ENCODE data around the gene ORC3.
"Not testable (repeated sequence)": the region's sequence is repeated elsewhere in the genome, so short reads cannot be mapped to it uniquely, and the experiment has no call there.

The ORC3 gene

GRCh38 chr6:87683890-87684289, 94.0 kb downstream of the ORC3 start:
- no peak for DNase-seq
- TF ChIP-seq GATA1 (IDR thresholded peaks at IDR 0.05; ENCODE audit: low read depth, low read length) (no peak), POLR2A (IDR thresholded peaks at IDR 0.05; ENCODE audit: low read length) (no peak)

GRCh38 chr6:87684895-87685654, 95.1 kb downstream of the ORC3 start:
- DNase-seq, result no peak
- no peak for TF ChIP-seq GATA1 (IDR thresholded peaks at IDR 0.05; ENCODE audit: low read depth, low read length)

GRCh38 chr6:87686636-87687205, 96.8 kb downstream of the ORC3 start:
- not testable (repeated sequence) for DNase-seq

GRCh38 chr6:87687296-87687695, 97.4 kb downstream of the ORC3 start:
- TF ChIP-seq POLR2A (IDR thresholded peaks at IDR 0.05; ENCODE audit: low read length) (no peak), GATA1 (IDR thresholded peaks at IDR 0.05; ENCODE audit: low read depth, low read length) (no peak)

GRCh38 chr6:87687893-87688292, 98.0 kb downstream of the ORC3 start:
- not testable (repeated sequence) for DNase-seq

More at GRCh38 chr6:87687296-87687695, 97.4 kb downstream of the ORC3 start:
- no peak for DNase-seq

- TF ChIP-seq GATA1 (IDR thresholded peaks at IDR 0.05; ENCODE audit: low read depth, low read length) (no peak), POLR2A (IDR thresholded peaks at IDR 0.05; ENCODE audit: low read length) (no peak)
- DNase-seq, result no peak
Observed at GRCh38 chr6:87690441-87690840, 100.5 kb downstream of the ORC3 start.

- DNase-seq, result no peak
- TF ChIP-seq POLR2A (IDR thresholded peaks at IDR 0.05; ENCODE audit: low read length), result no peak
- TF ChIP-seq GATA1 (IDR thresholded peaks at IDR 0.05; ENCODE audit: low read depth, low read length), result no peak
Observed at GRCh38 chr6:87692086-87692485, 102.2 kb downstream of the ORC3 start.

GRCh38 chr6:87696817-87697216, 106.9 kb downstream of the ORC3 start:
- not testable (repeated sequence) for DNase-seq

DNA sequence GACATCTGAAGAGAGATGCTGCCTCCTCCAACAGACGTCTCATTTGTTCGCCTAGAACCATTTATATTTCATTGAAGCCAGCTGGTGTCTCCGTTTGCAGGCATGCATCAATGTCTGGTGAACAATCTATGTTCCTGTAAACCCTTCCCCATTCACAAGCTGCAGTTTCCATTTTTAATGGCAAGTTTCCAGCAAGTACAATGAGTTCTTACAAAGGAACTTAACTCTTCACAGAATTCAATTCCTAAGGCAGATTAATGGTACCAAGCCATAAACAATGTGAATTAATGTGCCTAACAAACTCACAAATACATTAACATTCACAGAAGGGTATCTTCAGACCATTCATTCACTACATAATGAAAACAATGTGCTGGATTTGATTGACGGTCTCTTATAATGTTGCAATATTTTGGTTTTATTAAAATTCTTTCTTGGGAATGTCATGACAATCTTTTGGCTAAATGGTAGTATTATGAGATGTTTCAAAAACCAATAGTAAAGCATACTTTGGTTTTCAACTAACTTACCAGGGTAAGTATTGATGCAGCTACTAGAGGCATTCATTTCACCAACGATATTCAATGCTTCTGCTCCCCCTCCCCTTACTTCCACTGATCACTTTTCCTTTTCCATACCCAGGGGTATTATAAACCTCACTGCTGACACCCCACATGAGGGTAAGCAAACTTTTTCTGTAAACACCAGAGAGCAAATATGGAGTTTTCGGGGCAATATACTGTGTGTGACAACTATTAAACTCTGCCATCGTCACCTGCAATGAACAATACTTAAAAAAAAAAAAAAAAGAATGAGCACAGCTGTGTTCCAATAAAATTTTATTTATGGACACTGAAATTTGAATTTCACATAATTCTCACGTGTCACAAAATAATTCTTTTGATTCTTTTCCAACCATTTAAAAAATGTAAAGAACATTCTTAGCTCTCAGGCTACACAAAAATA, 107.9 kb downstream of the ORC3 start:
- TF ChIP-seq GATA1 (IDR thresholded peaks at IDR 0.05; ENCODE audit: low read depth, low read length) (no peak), POLR2A (IDR thresholded peaks at IDR 0.05; ENCODE audit: low read length) (no peak)
- peak; percentile 15 to 16 for DNase-seq

DNA sequence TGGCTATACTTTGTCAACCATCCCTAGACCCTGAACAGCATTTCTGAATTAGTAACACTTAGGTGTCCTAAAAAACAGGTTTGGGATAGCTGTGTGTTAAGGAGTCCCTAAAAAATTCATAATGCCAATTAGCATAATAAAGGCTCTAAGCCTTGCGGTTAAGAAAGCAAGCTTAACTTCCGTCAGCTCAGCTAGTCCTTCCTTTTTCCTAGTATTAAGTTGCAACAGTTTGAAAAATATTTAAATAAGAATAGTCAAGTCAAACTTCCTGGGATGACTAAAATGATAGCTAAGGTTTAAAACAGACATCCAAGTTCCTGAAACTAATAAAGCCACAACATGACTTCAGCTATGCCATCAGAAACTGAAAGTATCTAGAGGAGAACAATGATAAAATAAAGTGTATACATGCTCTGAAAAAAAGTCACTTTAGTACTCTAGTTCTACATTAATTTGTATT, 108.6 kb downstream of the ORC3 start:
- DNase-seq, result no peak
- TF ChIP-seq GATA1 (IDR thresholded peaks at IDR 0.05; ENCODE audit: low read depth, low read length) (no peak), POLR2A (IDR thresholded peaks at IDR 0.05; ENCODE audit: low read length) (no peak)

DNA sequence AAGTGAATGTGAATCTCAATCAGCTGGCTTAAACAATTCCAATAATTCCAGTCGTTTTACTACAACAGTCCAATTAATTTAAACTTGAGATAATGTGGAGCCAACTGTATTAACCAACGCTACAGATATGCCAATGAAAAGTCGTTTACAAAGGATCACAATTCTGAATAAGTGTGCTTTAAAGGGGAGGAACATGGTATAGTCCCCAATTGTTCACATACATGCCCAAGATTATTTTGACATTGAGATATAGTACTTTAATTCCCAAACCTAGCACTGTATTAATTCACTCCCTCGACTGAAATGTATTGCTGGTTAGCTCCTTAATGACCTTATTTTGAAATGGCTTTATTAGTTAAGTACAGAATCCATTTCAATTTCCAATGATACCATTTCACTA, 109.6 kb downstream of the ORC3 start:
- DNase-seq, result peak; percentile 18 to 29
- TF ChIP-seq GATA1 (IDR thresholded peaks at IDR 0.05; ENCODE audit: low read depth, low read length) (no peak), POLR2A (IDR thresholded peaks at IDR 0.05; ENCODE audit: low read length) (no peak)

DNA sequence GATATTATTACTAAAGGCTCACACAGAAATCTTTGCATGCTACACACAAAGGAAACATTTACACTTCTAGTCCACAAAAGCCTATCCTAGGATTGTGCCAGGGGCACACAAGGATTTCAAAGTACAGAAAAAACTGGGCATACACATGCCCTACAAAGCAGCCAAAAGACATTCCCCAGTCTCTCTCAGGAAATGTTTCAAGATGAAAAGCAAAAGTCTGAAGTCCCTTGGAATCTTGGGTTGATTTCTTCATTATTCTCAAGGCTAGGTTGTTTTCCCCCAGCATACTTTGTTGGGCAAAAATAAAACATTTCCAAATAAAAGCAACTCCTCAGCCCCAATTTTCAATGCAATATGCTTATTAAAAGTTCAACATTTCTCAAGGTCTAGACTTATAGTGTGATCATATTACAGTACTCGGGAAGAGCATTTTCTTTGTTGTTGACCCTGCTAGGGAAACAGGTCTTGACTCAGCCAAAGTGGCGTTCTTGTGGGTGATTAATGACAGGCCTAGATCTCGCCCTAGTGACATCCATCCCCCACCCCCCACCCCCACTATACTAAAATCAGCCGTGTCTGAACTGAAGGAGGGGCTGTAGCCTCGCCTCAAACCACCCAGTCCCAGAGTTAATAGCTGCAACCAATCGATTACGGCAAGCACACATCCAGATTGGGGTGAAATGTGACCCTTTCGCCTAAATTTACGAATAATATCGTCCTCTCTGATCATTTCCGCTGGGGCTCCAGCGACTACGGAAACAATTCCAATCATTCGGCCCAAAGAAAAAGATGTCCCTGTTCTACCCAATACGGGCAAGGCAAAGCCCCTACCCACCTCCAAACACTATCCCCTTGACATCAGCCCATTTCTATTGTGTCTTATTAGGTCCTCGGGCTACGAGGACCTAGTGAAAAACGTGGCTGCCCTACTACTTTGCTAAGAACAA, 110.7 kb downstream of the ORC3 start:
- peak; percentile 84 to 86 for DNase-seq
- TF ChIP-seq POLR2A (IDR thresholded peaks at IDR 0.05; ENCODE audit: low read length), result peak; percentile 44
- no peak for TF ChIP-seq GATA1 (IDR thresholded peaks at IDR 0.05; ENCODE audit: low read depth, low read length)

- no peak for DNase-seq
- TF ChIP-seq GATA1 (IDR thresholded peaks at IDR 0.05; ENCODE audit: low read depth, low read length), result no peak
- no peak for TF ChIP-seq POLR2A (IDR thresholded peaks at IDR 0.05; ENCODE audit: low read length)
Observed at GRCh38 chr6:87701344-87701675, 111.4 kb downstream of the ORC3 start.
